Measurements from ENCODE around the gene ADARB2.

The ADARB2 gene

DNA sequence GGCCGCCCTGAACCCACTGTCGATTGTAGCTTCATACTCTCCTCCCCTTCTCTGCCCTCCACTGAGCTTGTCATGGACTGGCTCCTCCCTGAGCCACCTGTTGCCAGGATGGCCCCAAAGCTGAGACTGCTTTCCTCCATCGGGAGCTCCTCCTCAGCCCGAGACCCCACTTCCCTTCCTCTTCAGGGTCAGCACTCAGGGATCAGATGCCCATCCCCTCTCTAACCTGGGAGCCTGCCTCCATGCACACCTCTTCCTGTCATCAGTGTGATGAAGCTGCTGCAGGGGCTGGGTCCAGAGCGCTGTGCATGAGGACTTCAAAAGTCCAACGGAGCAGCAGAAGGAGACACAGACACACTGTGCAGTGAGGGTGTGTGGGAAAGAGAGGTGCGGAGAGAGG, 480.1 kb downstream of the ADARB2 start:
- no peak for TF ChIP-seq CTCF (IDR thresholded peaks at IDR 0.05; ENCODE audit: borderline replicate concordance, control extremely low read depth, extremely low read depth, insufficient read depth, missing control alignments)
- in situ Hi-C loops (cut with MboI; ENCODE audit: low sequenced_read_pairs, unreplicated experiment): no loop called here
- DNase-seq (ENCODE audit: low spot score): no peak

DNA sequence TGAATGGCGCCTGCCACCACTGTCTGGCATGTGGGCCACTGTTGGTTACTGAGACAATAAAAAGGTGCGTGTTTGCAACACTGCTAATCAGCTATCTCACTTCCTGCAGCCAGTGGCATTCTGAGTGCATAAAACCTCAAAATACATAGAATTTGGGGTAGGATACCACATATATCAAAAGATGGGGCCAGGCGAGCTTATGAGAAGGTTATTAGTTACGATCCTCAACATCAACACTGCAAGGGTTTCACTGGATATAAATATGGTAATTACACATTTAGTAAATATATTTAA, 480.9 kb downstream of the ADARB2 start:
- in situ Hi-C loops (cut with MboI; ENCODE audit: low sequenced_read_pairs, unreplicated experiment): no loop called here
- TF ChIP-seq CTCF (IDR thresholded peaks at IDR 0.05; ENCODE audit: borderline replicate concordance, control extremely low read depth, extremely low read depth, insufficient read depth, missing control alignments): no peak

GRCh38 chr10:1255600-1256431, 481.5 kb downstream of the ADARB2 start:
- no peak for DNase-seq (ENCODE audit: low spot score)
- no peak for TF ChIP-seq CTCF (IDR thresholded peaks at IDR 0.05; ENCODE audit: borderline replicate concordance, control extremely low read depth, extremely low read depth, insufficient read depth, missing control alignments)
- in situ Hi-C loops (cut with MboI; ENCODE audit: low sequenced_read_pairs, unreplicated experiment): no loop called here

More for the DNA sequence above, 480.9 kb downstream of the ADARB2 start:
- no peak for DNase-seq (ENCODE audit: low spot score)

DNA sequence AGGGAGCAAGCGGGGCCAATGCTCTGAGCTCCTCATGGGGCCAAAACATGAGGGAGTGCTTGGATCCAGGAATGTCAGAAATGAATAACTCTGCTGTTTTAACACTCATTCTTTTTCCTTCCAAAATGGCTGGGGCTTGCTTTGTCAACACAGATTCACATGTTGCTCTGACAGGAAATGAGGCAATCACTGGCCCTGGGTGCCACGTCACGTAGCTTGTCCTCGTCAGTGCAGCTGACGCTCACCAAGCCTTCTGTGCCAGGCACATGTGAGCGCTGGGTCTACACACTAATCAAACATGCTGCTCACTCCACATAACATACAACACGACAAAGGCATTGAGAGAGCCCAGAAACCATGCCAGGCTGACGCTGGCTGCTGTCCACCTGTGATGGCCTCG, 482.2 kb downstream of the ADARB2 start:
- TF ChIP-seq CTCF (IDR thresholded peaks at IDR 0.05; ENCODE audit: borderline replicate concordance, control extremely low read depth, extremely low read depth, insufficient read depth, missing control alignments): no peak
- in situ Hi-C loops (cut with MboI; ENCODE audit: low sequenced_read_pairs, unreplicated experiment): no loop called here

DNA sequence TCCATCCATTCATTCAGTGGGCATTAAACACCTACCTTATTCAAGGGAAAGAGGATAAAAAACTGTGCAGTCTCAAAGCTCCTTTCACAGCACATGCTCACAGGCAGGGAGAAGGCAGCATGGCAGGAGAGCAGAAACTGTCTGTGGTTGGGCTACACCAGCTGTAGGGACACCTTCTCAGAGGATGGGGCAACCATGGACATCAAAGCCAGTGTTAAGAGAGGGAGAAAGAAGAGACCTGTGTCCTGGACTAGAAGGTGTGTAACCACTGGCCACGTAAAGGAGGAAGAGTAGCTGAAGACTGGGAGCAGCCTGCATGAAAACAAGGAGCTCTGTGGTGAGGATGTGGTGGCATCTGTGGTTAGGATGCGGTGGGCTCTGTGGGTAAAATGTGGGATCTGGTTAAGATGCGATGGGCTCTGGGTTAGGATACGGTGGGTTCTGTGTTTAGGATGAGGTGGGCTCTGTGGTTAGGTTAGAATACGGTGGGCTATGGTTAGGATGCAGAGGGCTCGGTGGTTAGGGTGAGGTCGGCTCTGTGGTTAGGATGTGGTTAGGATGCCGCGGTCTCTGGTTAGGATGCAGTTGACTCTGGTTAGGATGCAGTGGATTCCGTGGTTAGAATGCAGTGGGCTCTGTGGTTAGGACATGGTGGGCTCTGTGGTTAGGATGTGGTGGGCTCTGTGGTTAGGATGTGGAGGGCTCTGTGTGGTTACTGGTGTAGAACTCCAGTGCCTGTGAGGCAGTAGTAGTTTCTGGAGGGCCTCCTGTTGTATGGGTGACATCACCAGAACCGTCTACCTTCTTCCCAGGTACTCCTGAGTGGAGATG, 483.6 kb downstream of the ADARB2 start:
- DNase-seq (ENCODE audit: low spot score): no peak
- TF ChIP-seq CTCF (IDR thresholded peaks at IDR 0.05; ENCODE audit: borderline replicate concordance, control extremely low read depth, extremely low read depth, insufficient read depth, missing control alignments): no peak
- in situ Hi-C loops (cut with MboI; ENCODE audit: low sequenced_read_pairs, unreplicated experiment): no loop called here

More for the DNA sequence above, 482.2 kb downstream of the ADARB2 start:
- no peak for DNase-seq (ENCODE audit: low spot score)

GRCh38 chr10:1251769-1252168, 485.6 kb downstream of the ADARB2 start:
- DNase-seq (ENCODE audit: low spot score): no peak
- in situ Hi-C loops (cut with MboI; ENCODE audit: low sequenced_read_pairs, unreplicated experiment): no loop called here
- TF ChIP-seq CTCF (IDR thresholded peaks at IDR 0.05; ENCODE audit: borderline replicate concordance, control extremely low read depth, extremely low read depth, insufficient read depth, missing control alignments): no peak

Measured in GM13976 (cell line).